ENCODE measurements around the gene ARHGAP33.
"Not testable (repeated sequence)": the region's sequence is repeated elsewhere in the genome, so short reads cannot be mapped to it uniquely, and the experiment has no call there.

Gene ARHGAP33

DNA sequence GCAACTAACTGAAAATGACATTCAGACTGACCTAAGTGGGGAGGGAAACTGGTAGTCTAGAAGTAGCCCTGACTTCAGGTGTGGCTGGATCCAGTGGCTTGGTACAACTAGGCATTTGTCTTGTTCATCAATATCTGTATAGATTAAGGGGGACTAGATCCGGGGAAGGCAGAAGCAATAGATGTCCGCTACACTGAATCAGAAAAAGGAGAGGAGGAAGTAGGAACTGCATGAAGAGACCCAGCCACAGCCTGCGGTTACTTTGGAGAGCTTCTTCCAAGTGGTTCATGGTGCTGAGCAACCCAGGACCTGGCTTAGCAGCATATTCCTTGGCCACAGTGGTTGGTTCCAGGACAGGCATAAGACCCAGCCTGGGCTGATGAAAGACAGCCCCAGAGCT is 47.2 kb downstream of the ARHGAP33 start:
- no peak for DNase-seq (ENCODE audit: low read depth in 4 of 4, low spot score in 1 of 4)

DNA sequence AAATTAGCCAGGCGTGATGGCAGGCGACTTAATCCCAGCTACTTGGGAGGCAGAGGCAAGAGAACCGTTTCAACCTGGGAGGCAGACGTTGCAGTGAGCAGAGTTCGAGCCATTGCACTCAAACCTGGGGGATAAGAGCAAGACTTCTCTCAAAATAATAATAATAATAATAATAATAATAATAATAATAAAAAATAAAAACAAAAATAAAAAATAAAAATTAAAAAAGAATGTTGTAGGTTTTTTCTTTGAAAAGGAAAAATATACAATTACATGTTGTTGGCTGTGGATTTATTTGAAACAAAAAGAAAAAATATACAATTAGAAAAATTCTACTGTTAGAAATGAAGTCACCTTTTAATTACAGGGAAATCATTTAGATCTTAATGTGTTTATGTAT is 48.8 kb downstream of the ARHGAP33 start:
- no peak for DNase-seq (ENCODE audit: low read depth in 4 of 4, low spot score in 1 of 4)

DNA sequence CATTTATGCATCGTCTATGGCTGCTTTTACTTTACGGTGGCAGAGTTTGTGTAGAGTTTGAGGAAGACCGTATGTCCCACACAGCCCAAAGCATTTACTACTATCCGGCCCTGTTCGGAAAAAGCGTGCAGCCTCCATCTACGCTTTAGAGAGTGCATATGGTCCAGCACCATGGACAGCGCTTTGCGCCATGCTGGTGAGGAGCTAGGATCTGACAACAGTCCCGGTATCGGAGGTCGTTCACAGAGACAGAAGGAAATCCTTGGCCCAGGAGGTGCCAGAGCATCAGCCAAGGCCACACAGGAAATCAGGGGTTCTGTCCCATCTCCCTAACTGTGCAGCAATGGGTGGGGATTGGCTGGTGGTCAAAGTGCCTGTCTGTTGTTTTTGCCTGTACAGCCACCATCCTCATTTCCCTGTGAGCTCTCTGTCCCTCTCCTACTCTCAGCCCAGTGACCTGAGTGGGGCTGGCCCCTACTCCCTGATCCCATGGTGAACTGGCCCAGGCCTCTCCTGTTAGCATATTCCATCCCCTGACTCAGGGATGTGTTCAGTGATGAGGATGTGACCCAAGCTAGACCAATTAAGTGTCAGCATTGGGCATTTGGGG is 53.4 kb downstream of the ARHGAP33 start:
- peak in 3 of 4 experiments; percentile 11 to 35 (median 26) for DNase-seq (ENCODE audit: low read depth in 4 of 4, low spot score in 1 of 4)

DNA sequence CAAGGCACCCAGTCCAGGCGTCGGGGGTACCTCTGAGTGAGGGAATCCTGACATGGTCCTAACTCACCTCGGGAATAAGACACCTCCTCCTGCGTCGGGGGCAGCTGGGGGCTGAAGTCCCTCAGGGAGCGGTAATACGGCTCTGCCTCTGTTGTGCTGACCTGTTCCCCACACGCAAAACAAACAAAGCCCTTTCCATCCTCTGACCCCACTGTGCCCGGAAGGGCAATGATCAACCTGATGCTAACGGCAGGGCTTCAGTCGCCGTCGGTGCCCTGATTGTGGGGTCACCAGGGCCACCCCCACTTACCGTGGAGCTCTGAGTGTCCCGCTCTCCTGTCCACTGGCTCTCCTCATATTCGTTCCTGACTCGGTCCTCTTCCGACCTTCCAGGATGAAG is 55.6 kb downstream of the ARHGAP33 start:
- no peak for DNase-seq (ENCODE audit: low read depth in 4 of 4, low spot score in 1 of 4)

DNA sequence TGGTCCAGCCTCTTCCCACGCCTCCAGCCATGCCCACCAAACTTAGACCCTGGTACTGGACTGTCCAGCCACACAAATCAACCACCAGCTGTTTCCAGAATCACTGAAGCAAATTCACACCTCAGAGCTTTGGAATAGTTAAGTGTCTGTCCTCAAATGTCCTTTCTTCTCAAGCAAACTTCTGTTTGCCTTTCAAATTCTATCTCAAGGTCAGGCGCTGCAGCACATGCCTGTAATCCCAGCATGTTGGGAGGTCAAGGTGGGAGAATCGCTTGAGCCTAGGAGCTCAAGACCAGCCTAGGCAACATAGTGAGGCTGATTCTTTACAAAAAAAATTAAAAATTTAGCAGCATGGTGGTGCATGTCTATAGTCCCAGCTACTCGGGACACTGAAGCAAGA is 56.7 kb downstream of the ARHGAP33 start:
- DNase-seq (ENCODE audit: low read depth in 4 of 4, low spot score in 1 of 4): no peak

DNA sequence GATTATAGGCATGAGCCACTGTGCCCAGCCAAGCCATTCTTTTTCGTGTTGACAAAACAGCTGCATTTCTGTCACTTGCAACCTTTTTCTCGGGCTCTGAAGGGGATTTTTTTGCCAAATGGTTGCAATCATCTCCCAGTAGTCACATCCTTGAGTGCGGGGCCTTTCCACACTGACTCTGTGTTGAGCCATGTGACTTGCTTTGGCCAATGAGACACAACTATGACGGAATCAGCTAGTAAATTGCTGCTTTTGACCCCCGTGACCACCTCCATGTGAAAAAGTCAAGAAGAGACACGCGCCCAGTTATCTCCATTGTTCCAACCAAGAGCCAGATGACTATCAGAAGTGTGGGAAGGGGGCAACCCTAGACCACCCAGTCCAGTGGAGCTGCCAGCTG is 58.6 kb downstream of the ARHGAP33 start:
- no peak for DNase-seq (ENCODE audit: low read depth in 4 of 4, low spot score in 1 of 4)

DNA sequence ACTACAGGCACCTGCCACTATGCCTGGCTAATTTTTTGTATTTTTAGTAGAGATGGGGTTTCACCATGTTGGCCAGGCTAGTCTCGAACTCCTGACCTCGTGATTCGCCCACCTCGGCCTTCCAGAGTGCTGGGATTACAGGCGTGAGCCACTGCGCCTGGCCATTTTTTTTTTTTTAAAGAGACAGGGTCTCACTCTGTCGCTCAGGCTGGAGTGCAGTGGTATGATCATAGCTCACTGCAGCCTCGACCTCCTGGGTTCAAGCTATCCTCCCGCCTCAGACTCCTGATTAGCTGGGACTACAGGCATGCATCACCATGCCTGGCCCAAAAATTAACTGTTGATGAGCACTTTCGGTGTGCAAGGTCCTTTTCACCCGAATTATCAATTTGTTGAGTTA is 60.7 kb downstream of the ARHGAP33 start:
- not testable (repeated sequence) for DNase-seq (ENCODE audit: low read depth in 4 of 4, low spot score in 1 of 4)
